Measurements from ENCODE around the gene RPUSD4.

- TF ChIP-seq CTCF (IDR thresholded peaks at IDR 0.05), result no peak
- no peak for TF ChIP-seq POLR2A (IDR thresholded peaks at IDR 0.05)
Observed at GRCh38 chr11:126229858-126230540, 18.5 kb upstream of the RPUSD4 start.

Data from heart left ventricle (tissue), 13 donors.